GM19372 (cell line): ENCODE data around the gene ARFGEF2.
"Not testable (repeated sequence)": the region's sequence is repeated elsewhere in the genome, so short reads cannot be mapped to it uniquely, and the experiment has no call there.

Source experiments
- ATAC-seq: cut with Tn5 transposase; IDR thresholded peaks from one replicate; pipeline ENCODE4 v1.9.1; 2021; ENCODE audit warnings: mild to moderate bottlenecking, low read depth, moderate library complexity; ENCODE audit not compliant: unreplicated experiment

Gene ARFGEF2

GRCh38 chr20:49046087-49046900, 124.8 kb downstream of the ARFGEF2 start, which contains the start of gene CSE1L:
Gene CSE1L (plus strand): TSS chr20:49046312. CDS start chr20:49058464, 12,152 bp downstream.
- ATAC-seq, result peak; percentile 86

- ATAC-seq, result no peak
Observed at GRCh38 chr20:49052334-49052733, 130.8 kb downstream of the ARFGEF2 start.

GRCh38 chr20:49054056-49054643, 132.6 kb downstream of the ARFGEF2 start:
- no peak for ATAC-seq

GRCh38 chr20:49063279-49063678, 141.8 kb downstream of the ARFGEF2 start:
- ATAC-seq, result no peak

- no peak for ATAC-seq
Observed at GRCh38 chr20:49074521-49074920, 153.0 kb downstream of the ARFGEF2 start.

GRCh38 chr20:49078310-49078709, 156.8 kb downstream of the ARFGEF2 start:
- ATAC-seq, result no peak

- not testable (repeated sequence) for ATAC-seq
Observed at GRCh38 chr20:49082295-49082694, 160.8 kb downstream of the ARFGEF2 start.
